K562 (cell line): ENCODE data around the gene WIPF3. TPM values are rescaled to one million over a fixed set of nuclear protein-coding genes. Genes with fewer than 3 reads are reported as not detected.
A peak's percentile ranks its signal among the peaks of the same experiment; 100 is the strongest.

Experiments used
- ARID3A ChIP-seq: IDR thresholded peaks from 2 replicates; pipeline ENCODE4 v1.6.1; 2012; ENCODE audit warnings: low read depth, low read length, improper control_type of control experiment, borderline replicate concordance
- BRCA1 ChIP-seq, 2 experiments: fragments of 450-650 bp in 1 of 2; sonication (generic) in 1 of 2; formaldehyde crosslinking in 1 of 2; IDR thresholded peaks; 2 replicates each; pipeline versions ENCODE4 v1.5.0 to v1.6.1; 2017 to 2020; ENCODE audit warnings: mild to moderate bottlenecking in 1 of 2, missing genetic modification reagents in 1 of 2
- CAMTA2 ChIP-seq: fragments of 250-450 bp; sonication (Bioruptor Pico); conservative IDR thresholded peaks from 2 replicates; pipeline ENCODE4 v1.5.1; 2022
- ETV1 ChIP-seq: fragments of 450-650 bp; conservative IDR thresholded peaks from 2 replicates; pipeline ENCODE4 v1.6.1; 2016; ENCODE audit warnings: missing genetic modification characterization, control low read depth, low read depth, missing compliant biosample characterization
- FOSL1 ChIP-seq: fragments of 200-800 bp; sonication (Bioruptor generic); conservative IDR thresholded peaks from 2 replicates; pipeline ENCODE4 v1.6.1; 2016; ENCODE audit warnings: missing genetic modification characterization, missing compliant biosample characterization
- HNRNPLL ChIP-seq: fragments of 200-400 bp; formaldehyde crosslinking; IDR thresholded peaks from 2 replicates; pipeline ENCODE4 v1.6.1; 2017; ENCODE audit warnings: low read length, low read depth, mild to moderate bottlenecking; ENCODE audit not compliant: poor library complexity, severe bottlenecking
- LARP7 ChIP-seq: fragments of 450-650 bp; IDR thresholded peaks from 2 replicates; pipeline ENCODE4 v1.6.1; 2016
- MTA3 ChIP-seq: fragments of 450-650 bp; formaldehyde crosslinking; IDR thresholded peaks from 2 replicates; pipeline ENCODE4 v1.6.1; 2017; ENCODE audit warnings: mild to moderate bottlenecking, borderline replicate concordance
- SIN3B ChIP-seq: fragments of 450-650 bp; IDR thresholded peaks from 2 replicates; pipeline ENCODE4 v1.6.1; 2017; ENCODE audit warnings: low read depth, mild to moderate bottlenecking, moderate library complexity
- SNIP1 ChIP-seq: fragments of 450-650 bp; IDR thresholded peaks from 2 replicates; pipeline ENCODE4 v1.7.1; 2017; ENCODE audit warnings: low read depth, mild to moderate bottlenecking
- YY1 ChIP-seq, 3 experiments: IDR thresholded peaks; 2 replicates each; pipeline ENCODE4 v1.6.1; 2011; ENCODE audit warnings: low read length in 2 of 3, mild to moderate bottlenecking in 2 of 3, moderate library complexity in 2 of 3, borderline replicate concordance in 1 of 3, control low read depth in 1 of 3, low read depth in 1 of 3; ENCODE audit not compliant: insufficient read depth in 3 of 3, insufficient replicate concordance in 2 of 3, control insufficient read depth in 1 of 3, insufficient read length in 1 of 3; ENCODE audit errors: extremely low read depth in 1 of 3
- ZNF239 ChIP-seq: fragments of 250-450 bp; sonication (Bioruptor Pico); IDR thresholded peaks from 2 replicates; pipeline ENCODE4 v1.4.0; 2020; ENCODE audit warnings: mild to moderate bottlenecking
- ZNF282 ChIP-seq: sonication (generic); formaldehyde crosslinking; IDR thresholded peaks from 2 replicates; pipeline ENCODE4 v1.8.1; 2023; ENCODE audit warnings: missing genetic modification reagents
- ZNF512 ChIP-seq: IDR thresholded peaks from 2 replicates; pipeline ENCODE4 v1.6.1; 2016; ENCODE audit warnings: missing genetic modification characterization, missing compliant biosample characterization
- ZNF589 ChIP-seq: fragments of 200-800 bp; sonication (Bioruptor generic); IDR thresholded peaks from 2 replicates; pipeline ENCODE4 v1.6.1; 2016; ENCODE audit warnings: low read depth, missing genetic modification characterization, missing compliant biosample characterization
- polyA plus RNA-seq, 8 experiments: library from polyadenylated mRNA; depleted of rRNA in 4 of 8; stranded (reverse) in 5 of 8; unstranded in 3 of 8; fragments of >200 nt; fragmentation: Nextera tagmentation in 2 of 8; fragmentation: Illumina TruSeq in 1 of 8; extraction: Ambion mirVana in 2 of 8; extraction: Trizol in 1 of 8; gene quantifications; 2 replicates each; pipeline versions ENCODE4 v1.2.1 to v1.2.3, GENCODE V29; 2011 to 2014; ENCODE audit warnings: inconsistent platforms in 1 of 8, missing spikeins in 1 of 8
- total RNA-seq, 7 experiments: library from RNA; depleted of rRNA in 6 of 7; stranded (reverse); fragments of >200 nt in 6 of 7; fragmentation: Illumina TruSeq in 2 of 7; extraction: Trizol in 2 of 7; gene quantifications; 2 replicates each; pipeline versions ENCODE4 v1.2.1 to v1.2.3, GENCODE V29; 2011 to 2021; ENCODE audit warnings: low replicate concordance in 1 of 7
- TF ChIP-seq, protein P1 (sequence below), 2 experiments: fragments of 450-650 bp; conservative IDR thresholded peaks; 2 replicates each; pipeline ENCODE4 v1.6.1; 2017; ENCODE audit warnings: mild to moderate bottlenecking in 2 of 2, moderate library complexity in 2 of 2
- TF ChIP-seq, protein P2 (sequence below): fragments of 450-650 bp; conservative IDR thresholded peaks from 2 replicates; pipeline ENCODE4 v1.6.1; 2016; ENCODE audit warnings: missing genetic modification characterization, low read depth, mild to moderate bottlenecking, control low read depth, missing compliant biosample characterization

WIPF3 gene
- total and polyA plus RNA-seq, 9 of the 15 experiments (the other 6 are each of a cell fraction or from before 2014, with no cell fraction given), result 0.18 to 3.2 (median 1.7) TPM

DNA sequence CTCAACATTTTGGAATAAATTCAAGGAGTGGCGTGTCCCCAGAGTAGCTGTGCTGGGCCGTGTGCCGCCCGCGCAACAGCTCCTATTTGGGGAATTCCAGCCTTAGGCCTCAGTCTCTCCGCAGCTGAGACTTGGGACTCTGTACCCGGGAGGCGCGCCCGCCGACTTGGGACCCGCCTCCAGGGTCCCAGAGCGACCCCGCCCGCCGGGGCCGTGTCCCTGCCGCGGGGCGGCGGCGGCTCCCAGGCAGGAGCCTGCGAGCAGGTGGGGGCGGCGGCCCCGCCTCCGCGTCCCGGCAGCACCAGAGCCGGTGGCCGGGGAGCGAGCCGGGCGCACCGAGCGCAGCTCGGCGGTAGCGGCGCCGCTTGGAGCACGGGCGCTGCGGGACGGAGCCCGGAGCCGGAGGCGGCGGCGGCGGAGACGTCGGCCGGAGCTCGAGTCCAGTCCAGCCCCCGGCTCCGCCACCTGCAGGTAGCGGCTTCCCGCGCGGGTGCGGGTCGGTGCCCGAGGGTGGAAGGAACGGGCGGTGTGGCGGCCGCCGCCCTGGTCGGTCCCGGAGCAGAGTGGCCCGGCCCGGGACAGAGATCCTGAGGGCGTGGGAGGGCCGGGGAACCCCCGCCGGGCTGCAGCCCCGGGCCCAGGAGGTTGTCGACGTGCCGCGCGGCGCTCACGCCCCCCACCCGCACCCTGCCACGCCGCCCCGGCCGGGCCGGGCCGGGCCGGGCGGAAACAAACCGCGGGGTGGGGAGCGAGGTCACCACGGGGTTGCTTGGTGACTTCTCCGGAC, at the start of gene WIPF3 (continued):
- TF ChIP-seq HNRNPLL (peak; percentile 83), ZNF282 (no peak; the same call in 1 of the 2 replicates), ARID3A (no peak), FOSL1 (no peak), MTA3 (no peak), ZNF589 (CRISPR knock-in tag) (no peak), BRCA1 (IDR thresholded peaks at IDR 0.05) (no peak), BRCA1 (CRISPR knock-in tag; IDR thresholded peaks at IDR 0.05) (no peak; the same call in 1 of the 2 replicates), SNIP1 (no peak), ZNF239 (CRISPR knock-in tag) (no peak), YY1 (IDR thresholded peaks at IDR 0.05; ENCODE audit: borderline replicate concordance in 1 of 3, control insufficient read depth in 1 of 3, extremely low read depth in 1 of 3, insufficient read depth in 3 of 3, insufficient read length in 1 of 3, insufficient replicate concordance in 2 of 3, low read depth in 1 of 3, low read length in 2 of 3) (peak in 1 of 3 experiments; percentile 43), ETV1 (no peak), SIN3B (0 out of 2 replicates have a peak, but pooled peaks have one; percentile 31), ZNF512 (tag) (no peak), LARP7 (no peak), CAMTA2 (CRISPR knock-in tag) (no peak)
- TF ChIP-seq, protein P1, sequence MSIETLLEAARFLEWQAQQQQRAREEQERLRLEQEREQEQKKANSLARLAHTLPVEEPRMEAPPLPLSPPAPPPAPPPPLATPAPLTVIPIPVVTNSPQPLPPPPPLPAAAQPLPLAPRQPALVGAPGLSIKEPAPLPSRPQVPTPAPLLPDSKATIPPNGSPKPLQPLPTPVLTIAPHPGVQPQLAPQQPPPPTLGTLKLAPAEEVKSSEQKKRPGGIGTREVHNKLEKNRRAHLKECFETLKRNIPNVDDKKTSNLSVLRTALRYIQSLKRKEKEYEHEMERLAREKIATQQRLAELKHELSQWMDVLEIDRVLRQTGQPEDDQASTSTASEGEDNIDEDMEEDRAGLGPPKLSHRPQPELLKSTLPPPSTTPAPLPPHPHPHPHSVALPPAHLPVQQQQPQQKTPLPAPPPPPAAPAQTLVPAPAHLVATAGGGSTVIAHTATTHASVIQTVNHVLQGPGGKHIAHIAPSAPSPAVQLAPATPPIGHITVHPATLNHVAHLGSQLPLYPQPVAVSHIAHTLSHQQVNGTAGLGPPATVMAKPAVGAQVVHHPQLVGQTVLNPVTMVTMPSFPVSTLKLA (conservative IDR thresholded peaks at IDR 0.05), result no peak
- TF ChIP-seq, protein P2, sequence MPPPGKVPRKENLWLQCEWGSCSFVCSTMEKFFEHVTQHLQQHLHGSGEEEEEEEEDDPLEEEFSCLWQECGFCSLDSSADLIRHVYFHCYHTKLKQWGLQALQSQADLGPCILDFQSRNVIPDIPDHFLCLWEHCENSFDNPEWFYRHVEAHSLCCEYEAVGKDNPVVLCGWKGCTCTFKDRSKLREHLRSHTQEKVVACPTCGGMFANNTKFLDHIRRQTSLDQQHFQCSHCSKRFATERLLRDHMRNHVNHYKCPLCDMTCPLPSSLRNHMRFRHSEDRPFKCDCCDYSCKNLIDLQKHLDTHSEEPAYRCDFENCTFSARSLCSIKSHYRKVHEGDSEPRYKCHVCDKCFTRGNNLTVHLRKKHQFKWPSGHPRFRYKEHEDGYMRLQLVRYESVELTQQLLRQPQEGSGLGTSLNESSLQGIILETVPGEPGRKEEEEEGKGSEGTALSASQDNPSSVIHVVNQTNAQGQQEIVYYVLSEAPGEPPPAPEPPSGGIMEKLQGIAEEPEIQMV (tag), result no peak
